HepG2 (cell line): ENCODE data around the gene IQGAP2. TPM values are rescaled to one million over a fixed set of nuclear protein-coding genes. Genes with fewer than 3 reads are reported as not detected.

Source experiments
- ATAC-seq: fragments of 200-7000 bp; cut with Tn5 transposase; 3 replicates; pipeline ENCODE4 v1.9.1; 2020; ENCODE audit warnings: mild to moderate bottlenecking, moderate library complexity
- BruUV-seq: library from RNA; stranded (reverse); fragments of 400-500 nt; replicated peaks from 2 replicates; lab custom pipeline; 2021; lab: Mats Ljungman, UMichigan
- CTCF ChIA-PET: fragments of 300-600 bp; formaldehyde crosslinking; extraction: SDS; loops from one replicate; lab custom pipeline; 2021; ENCODE audit warnings: low total read pairs, inconsistent platforms, low intra/inter-chr PET ratio; lab: Yijun Ruan, JAX
- POLR2A ChIA-PET: fragments of 350-600 bp; sonication (Branson Sonifier 250); formaldehyde crosslinking; loops from one replicate; lab custom pipeline; 2020; ENCODE audit warnings: antibody characterized with exemption, inconsistent platforms; lab: Yijun Ruan, JAX
- DNase-seq: peaks from one replicate; pipeline ENCODE4 v3.0.0-alpha.2; 2015; ENCODE audit warnings: low spot score
- FAIRE-seq: peaks from 3 replicates; lab custom pipeline; 2011; peaks lifted over from hg19 to GRCh38; lab: Jason Lieb, UNC
- H2AFZ ChIP-seq: one replicate; pipeline ENCODE4 v1.6.1; 2011; ENCODE audit warnings: low read length, inconsistent platforms
- H3K27ac ChIP-seq: fragments of 300-600 bp; 3 replicates; pipeline ENCODE4 v1.8.0; 2011; ENCODE audit warnings: mixed run types, mild to moderate bottlenecking, mixed read lengths, low read length, inconsistent platforms; ENCODE audit not compliant: insufficient read depth; ENCODE audit errors: extremely low read length
- H3K27me3 ChIP-seq, 2 experiments: fragments of 200-600 bp in 1 of 2; 2 replicates in 1 of 2; 3 replicates in 1 of 2; pipeline versions ENCODE4 v1.6.0 to v1.8.0; 2011; ENCODE audit warnings: low read length in 2 of 2, mild to moderate bottlenecking in 2 of 2, moderate library complexity in 2 of 2, inconsistent platforms in 1 of 2; ENCODE audit not compliant: insufficient read depth in 2 of 2, control insufficient read depth in 1 of 2
- H3K36me3 ChIP-seq, 2 experiments: fragments of 200-600 bp in 1 of 2; replicated peaks in 1 of 2; 2 replicates in 1 of 2; 3 replicates in 1 of 2; pipeline versions ENCODE4 v1.5.1 to v1.8.0; 2011; ENCODE audit warnings: low read length in 2 of 2, inconsistent platforms in 1 of 2; ENCODE audit not compliant: insufficient read depth in 2 of 2, control insufficient read depth in 1 of 2
- H3K4me1 ChIP-seq: 2 replicates; pipeline ENCODE4 v1.5.1; 2012; ENCODE audit warnings: low read length, inconsistent platforms; ENCODE audit not compliant: insufficient read depth
- H3K4me2 ChIP-seq: 2 replicates; pipeline ENCODE4 v1.6.0; 2011; ENCODE audit warnings: low read depth, low read length, inconsistent platforms
- H3K4me3 ChIP-seq, 3 experiments: fragments of 200-600 bp in 1 of 3; sonication (generic), shearing (Covaris generic) in 1 of 3; replicated peaks in 1 of 3; 2 replicates each; pipeline ENCODE4 v1.5.1; 2011 to 2016; ENCODE audit warnings: low read length in 3 of 3, inconsistent platforms in 2 of 3, low read depth in 2 of 3, mild to moderate bottlenecking in 2 of 3, control low read depth in 1 of 3, mixed read lengths in 1 of 3; ENCODE audit not compliant: insufficient read depth in 1 of 3
- H3K79me2 ChIP-seq: one replicate; pipeline ENCODE4 v1.6.1; 2011; ENCODE audit warnings: low read length, inconsistent platforms; ENCODE audit not compliant: insufficient read depth
- H3K9ac ChIP-seq: 2 replicates; pipeline ENCODE4 v1.6.0; 2011; ENCODE audit warnings: mild to moderate bottlenecking, low read depth, low read length, inconsistent platforms; ENCODE audit not compliant: insufficient read depth
- H3K9me3 ChIP-seq: 2 replicates; pipeline ENCODE4 v1.5.1; 2012; ENCODE audit warnings: mild to moderate bottlenecking, low read length
- H4K20me1 ChIP-seq: 2 replicates; pipeline ENCODE4 v1.6.0; 2011; ENCODE audit warnings: inconsistent platforms, mild to moderate bottlenecking, low read length, moderate library complexity; ENCODE audit not compliant: insufficient read depth
- ATF3 ChIP-seq: sonication (generic); formaldehyde crosslinking; IDR thresholded peaks from 2 replicates; pipeline ENCODE4 v1.4.0; 2020; ENCODE audit warnings: missing genetic modification reagents
- FOXA3 ChIP-seq: IDR thresholded peaks from 2 replicates; pipeline ENCODE4 v1.6.1; 2016; ENCODE audit warnings: missing genetic modification reagents, missing compliant biosample characterization
- KDM5A ChIP-seq: fragments of 200-600 bp; sonication (generic); IDR thresholded peaks from 2 replicates; pipeline ENCODE4 v1.7.0; 2018; ENCODE audit warnings: antibody characterized with exemption, mild to moderate bottlenecking, low read length, borderline replicate concordance
- THAP9 ChIP-seq: sonication (generic); formaldehyde crosslinking; IDR thresholded peaks from 2 replicates; pipeline ENCODE4; 2020; ENCODE audit warnings: missing genetic modification reagents, mild to moderate bottlenecking, borderline replicate concordance
- ZFP62 ChIP-seq: sonication (generic); formaldehyde crosslinking; IDR thresholded peaks from 2 replicates; pipeline ENCODE4 v1.4.0; 2020; ENCODE audit warnings: missing genetic modification reagents
- ZNF20 ChIP-seq: sonication (generic); formaldehyde crosslinking; IDR thresholded peaks from 2 replicates; pipeline ENCODE4 v1.4.0; 2020; ENCODE audit warnings: mild to moderate bottlenecking, moderate library complexity, missing genetic modification reagents
- WGBS: methylation state at CpG from one replicate; pipeline ENCODE4 v1.1.6; 2017; ENCODE audit warnings: low lambda C conversion rate; 5-methylcytosine and 5-hydroxymethylcytosine counted together
- in situ Hi-C: cut with HindIII; loops from 2 replicates; pipeline ENCODE4 v1.10.0; 2017; ENCODE audit warnings: low pct_unique_long_range_greater_than_20kb; ENCODE audit not compliant: extremely low pct_ligation_motif_present
- intact Hi-C: fragments of 100-400 bp; cut with micrococcal nuclease; formaldehyde crosslinking; loops from one replicate; pipeline ENCODE4 v1.10.0; 2022; ENCODE audit not compliant: unreplicated experiment
- polyA plus RNA-seq, 8 experiments: library from polyadenylated mRNA; depleted of rRNA in 3 of 8; stranded (reverse) in 7 of 8; unstranded in 1 of 8; fragments of >200 nt; fragmentation: Illumina TruSeq in 4 of 8; extraction: Trizol in 4 of 8; gene quantifications; 2 replicates each; pipeline versions ENCODE4 v1.2.1 to v1.2.3, GENCODE V29; 2011 to 2016; ENCODE audit warnings: low read depth in 4 of 8, missing spikeins in 1 of 8, mixed read lengths in 1 of 8; ENCODE audit not compliant: insufficient read depth in 1 of 8
- total RNA-seq, 5 experiments: library from RNA; depleted of rRNA; stranded (reverse); fragments of >200 nt; fragmentation: Illumina TruSeq; extraction: Trizol; gene quantifications; 2 replicates each; pipeline ENCODE4 v1.2.3, GENCODE V29; 2016; ENCODE audit warnings: low read depth in 1 of 5
- TF ChIP-seq, protein P1 (sequence below): sonication (generic); formaldehyde crosslinking; IDR thresholded peaks from 2 replicates; pipeline ENCODE4 v1.5.0; 2020; ENCODE audit warnings: mild to moderate bottlenecking, missing genetic modification reagents
- TF ChIP-seq, protein P2 (sequence below): conservative IDR thresholded peaks from 2 replicates; pipeline ENCODE4 v1.6.1; 2018; ENCODE audit warnings: missing genetic modification reagents
- TF ChIP-seq, protein P3 (sequence below), 2 experiments: sonication (generic) in 1 of 2; formaldehyde crosslinking in 1 of 2; IDR thresholded peaks; 2 replicates each; pipeline versions ENCODE4 v1.6.1 to v1.9.0; 2014 to 2022; ENCODE audit warnings: antibody characterized with exemption in 1 of 2, borderline replicate concordance in 1 of 2, inconsistent platforms in 1 of 2, low read depth in 1 of 2, missing genetic modification reagents in 1 of 2

The IQGAP2 gene
- total and polyA plus RNA-seq, 2 of the 13 experiments (the other 11 are each of a cell fraction or from before 2014, with no cell fraction given): 35.2 to 83.3 TPM

GRCh38 chr5:76526950-76527583, 124.0 kb downstream of the IQGAP2 start:
- no peaks in the 10 kb centered on the region for H3K27me3 ChIP-seq
- TF ChIP-seq, protein P1, sequence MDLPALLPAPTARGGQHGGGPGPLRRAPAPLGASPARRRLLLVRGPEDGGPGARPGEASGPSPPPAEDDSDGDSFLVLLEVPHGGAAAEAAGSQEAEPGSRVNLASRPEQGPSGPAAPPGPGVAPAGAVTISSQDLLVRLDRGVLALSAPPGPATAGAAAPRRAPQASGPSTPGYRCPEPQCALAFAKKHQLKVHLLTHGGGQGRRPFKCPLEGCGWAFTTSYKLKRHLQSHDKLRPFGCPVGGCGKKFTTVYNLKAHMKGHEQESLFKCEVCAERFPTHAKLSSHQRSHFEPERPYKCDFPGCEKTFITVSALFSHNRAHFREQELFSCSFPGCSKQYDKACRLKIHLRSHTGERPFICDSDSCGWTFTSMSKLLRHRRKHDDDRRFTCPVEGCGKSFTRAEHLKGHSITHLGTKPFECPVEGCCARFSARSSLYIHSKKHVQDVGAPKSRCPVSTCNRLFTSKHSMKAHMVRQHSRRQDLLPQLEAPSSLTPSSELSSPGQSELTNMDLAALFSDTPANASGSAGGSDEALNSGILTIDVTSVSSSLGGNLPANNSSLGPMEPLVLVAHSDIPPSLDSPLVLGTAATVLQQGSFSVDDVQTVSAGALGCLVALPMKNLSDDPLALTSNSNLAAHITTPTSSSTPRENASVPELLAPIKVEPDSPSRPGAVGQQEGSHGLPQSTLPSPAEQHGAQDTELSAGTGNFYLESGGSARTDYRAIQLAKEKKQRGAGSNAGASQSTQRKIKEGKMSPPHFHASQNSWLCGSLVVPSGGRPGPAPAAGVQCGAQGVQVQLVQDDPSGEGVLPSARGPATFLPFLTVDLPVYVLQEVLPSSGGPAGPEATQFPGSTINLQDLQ (CRISPR knock-in tag): no peak
- TF ChIP-seq ZNF20 (CRISPR knock-in tag) (no peak), THAP9 (no peak), KDM5A (no peak), ZFP62 (CRISPR knock-in tag) (no peak), ATF3 (CRISPR knock-in tag) (no peak), FOXA3 (no peak)
- TF ChIP-seq, protein P2, sequence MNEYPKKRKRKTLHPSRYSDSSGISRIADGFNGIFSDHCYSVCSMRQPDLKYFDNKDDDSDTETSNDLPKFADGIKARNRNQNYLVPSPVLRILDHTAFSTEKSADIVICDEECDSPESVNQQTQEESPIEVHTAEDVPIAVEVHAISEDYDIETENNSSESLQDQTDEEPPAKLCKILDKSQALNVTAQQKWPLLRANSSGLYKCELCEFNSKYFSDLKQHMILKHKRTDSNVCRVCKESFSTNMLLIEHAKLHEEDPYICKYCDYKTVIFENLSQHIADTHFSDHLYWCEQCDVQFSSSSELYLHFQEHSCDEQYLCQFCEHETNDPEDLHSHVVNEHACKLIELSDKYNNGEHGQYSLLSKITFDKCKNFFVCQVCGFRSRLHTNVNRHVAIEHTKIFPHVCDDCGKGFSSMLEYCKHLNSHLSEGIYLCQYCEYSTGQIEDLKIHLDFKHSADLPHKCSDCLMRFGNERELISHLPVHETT: no peak
- TF ChIP-seq, protein P3, sequence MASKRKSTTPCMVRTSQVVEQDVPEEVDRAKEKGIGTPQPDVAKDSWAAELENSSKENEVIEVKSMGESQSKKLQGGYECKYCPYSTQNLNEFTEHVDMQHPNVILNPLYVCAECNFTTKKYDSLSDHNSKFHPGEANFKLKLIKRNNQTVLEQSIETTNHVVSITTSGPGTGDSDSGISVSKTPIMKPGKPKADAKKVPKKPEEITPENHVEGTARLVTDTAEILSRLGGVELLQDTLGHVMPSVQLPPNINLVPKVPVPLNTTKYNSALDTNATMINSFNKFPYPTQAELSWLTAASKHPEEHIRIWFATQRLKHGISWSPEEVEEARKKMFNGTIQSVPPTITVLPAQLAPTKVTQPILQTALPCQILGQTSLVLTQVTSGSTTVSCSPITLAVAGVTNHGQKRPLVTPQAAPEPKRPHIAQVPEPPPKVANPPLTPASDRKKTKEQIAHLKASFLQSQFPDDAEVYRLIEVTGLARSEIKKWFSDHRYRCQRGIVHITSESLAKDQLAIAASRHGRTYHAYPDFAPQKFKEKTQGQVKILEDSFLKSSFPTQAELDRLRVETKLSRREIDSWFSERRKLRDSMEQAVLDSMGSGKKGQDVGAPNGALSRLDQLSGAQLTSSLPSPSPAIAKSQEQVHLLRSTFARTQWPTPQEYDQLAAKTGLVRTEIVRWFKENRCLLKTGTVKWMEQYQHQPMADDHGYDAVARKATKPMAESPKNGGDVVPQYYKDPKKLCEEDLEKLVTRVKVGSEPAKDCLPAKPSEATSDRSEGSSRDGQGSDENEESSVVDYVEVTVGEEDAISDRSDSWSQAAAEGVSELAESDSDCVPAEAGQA (IDR thresholded peaks at IDR 0.05; ENCODE audit: low read depth): no peak
- TF ChIP-seq, protein P3 (CRISPR knock-in tag; IDR thresholded peaks at IDR 0.05; ENCODE audit: borderline replicate concordance): no peak
- TF ChIP-seq, all 625 proteins: peak for 0
- H2AFZ ChIP-seq: no peak overlapping the region
- H3K9me3 ChIP-seq: no peaks in the 10 kb centered on the region
- no peaks in the 10 kb centered on the region for H3K36me3 ChIP-seq
- WGBS: 97% methylated on average over 2 of the region's 2 CpGs
- FAIRE-seq: no peak
- H3K9ac ChIP-seq: no peak overlapping the region
- no peak for ATAC-seq
- DNase-seq: no peak
- H3K4me3 ChIP-seq: no peak overlapping the region
- H3K4me1 ChIP-seq: peaks cover 53% of the 10 kb centered on the region
- peaks cover 27% of the 10 kb centered on the region for H3K79me2 ChIP-seq
- in situ Hi-C loops: no loop called here
- H3K27ac ChIP-seq: no peak overlapping the region
- no peak overlapping the region for H3K4me2 ChIP-seq
- no peaks in the 10 kb centered on the region for H4K20me1 ChIP-seq
- intact Hi-C loops: no loop called here
- BruUV-seq: no TSS peak
- POLR2A ChIA-PET: no interaction called here
- CTCF ChIA-PET: no interaction called here
